Sigmoid colon (tissue), 7 donors: ENCODE results near the gene GRM7. TPM values are rescaled to one million over a fixed set of nuclear protein-coding genes. Genes with fewer than 3 reads are reported as not detected.

ENCODE experiments used
- DNase-seq: peaks from one replicate; pipeline ENCODE4 v3.0.0-alpha.2; 2019
- H3K27ac ChIP-seq, 4 donors: fragments of 200-600 bp; sonication (generic); one replicate each; pipeline ENCODE4 v1.5.1; 2016 to 2019; ENCODE audit warnings: mild to moderate bottlenecking in 1 of 4
- H3K27me3 ChIP-seq, 3 donors: fragments of 200-600 bp; sonication (generic); one replicate each; pipeline ENCODE4 v1.5.1; 2019; ENCODE audit warnings: mild to moderate bottlenecking in 1 of 3
- H3K36me3 ChIP-seq, 4 donors: fragments of 200-600 bp; sonication (generic); one replicate each; pipeline ENCODE4 v1.5.1; 2016 to 2019
- H3K4me1 ChIP-seq, 4 donors: fragments of 200-600 bp; sonication (generic); one replicate each; pipeline ENCODE4 v1.5.1; 2017 to 2019
- H3K4me3 ChIP-seq, 4 donors: fragments of 200-600 bp; sonication (generic); one replicate each; pipeline ENCODE4 v1.5.1; 2017 to 2019; ENCODE audit warnings: mild to moderate bottlenecking in 2 of 4, moderate library complexity in 1 of 4
- H3K9me3 ChIP-seq, 4 donors: fragments of 200-600 bp in 3 of 4; sonication (generic) in 3 of 4; one replicate each; pipeline versions ENCODE4 v1.5.1 to v1.6.1; 2013 to 2019
- CTCF ChIP-seq, 4 experiments: fragments of 450-650 bp in 3 of 4; fragments of 200-600 bp in 1 of 4; IDR thresholded peaks; one replicate each; pipeline ENCODE4 v1.5.1; 2016 to 2019; ENCODE audit warnings: antibody characterized with exemption in 4 of 4, mild to moderate bottlenecking in 3 of 4, moderate library complexity in 2 of 4
- EP300 ChIP-seq, 4 donors: sonication (generic); formaldehyde crosslinking; IDR thresholded peaks; one replicate each; pipeline ENCODE4 v1.6.1; 2017; ENCODE audit warnings: antibody characterized with exemption in 4 of 4
- POLR2A ChIP-seq, 2 donors: fragments of 450-650 bp; IDR thresholded peaks; one replicate each; pipeline ENCODE4 v1.6.1; 2016; ENCODE audit warnings: antibody characterized with exemption in 2 of 2, mild to moderate bottlenecking in 2 of 2, moderate library complexity in 2 of 2
- POLR2AphosphoS5 ChIP-seq, 4 donors: sonication (generic); formaldehyde crosslinking; IDR thresholded peaks; one replicate each; pipeline ENCODE4 v1.6.1; 2017; ENCODE audit warnings: antibody characterized with exemption in 4 of 4
- WGBS, 2 donors: extraction: QIAGEN DNeasy Blood & Tissue Kit; methylation state at CpG; one replicate each; pipeline ENCODE4 v1.1.7; 2013; 5-methylcytosine and 5-hydroxymethylcytosine counted together
- intact Hi-C: fragments of 100-400 bp; cut with DNase I; formaldehyde crosslinking; loops from one replicate; pipeline ENCODE4 v1.15.1; 2023
- polyA plus RNA-seq, 3 donors: library from polyadenylated mRNA; stranded (reverse); fragments of 200-250 nt; gene quantifications; one replicate each; pipeline ENCODE4 v1.2.3, GENCODE V29; 2013
- total RNA-seq, 4 donors: library from RNA; depleted of rRNA; stranded (reverse); fragments of >200 nt; gene quantifications; one replicate each; pipeline ENCODE4 v1.1.0, GENCODE V29; 2016
- donor health status: healthy with polysubstance abuse.
- donor health status: Bipolar disorder and iron deficiency.
- donor health status: healthy.

The GRM7 gene
- total and polyA plus RNA-seq, 7 donors, result 0.09 to 0.71 (median 0.22) TPM; not detected in 3

GRCh38 chr3:7574435-7574834 is 713.5 kb downstream of the GRM7 start:
- no peak overlapping the region for H3K4me3 ChIP-seq
- no peak for DNase-seq
- no peak overlapping the region for H3K27ac ChIP-seq
- no peaks in the 10 kb centered on the region for H3K4me1 ChIP-seq
- TF ChIP-seq POLR2A (IDR thresholded peaks at IDR 0.05), result no peak
- no peak for TF ChIP-seq CTCF (IDR thresholded peaks at IDR 0.05)
- no peak for TF ChIP-seq POLR2AphosphoS5 (IDR thresholded peaks at IDR 0.05)
- TF ChIP-seq EP300 (IDR thresholded peaks at IDR 0.05), result no peak
- 83 to 91% methylated on average over 5 of the region's 5 CpGs for WGBS, 2 donors
- H3K9me3 ChIP-seq, result peaks cover 0 to 2% (median 0%) of the 10 kb centered on the region in 4 donors
- intact Hi-C loops, result no loop called here
- no peaks in the 10 kb centered on the region for H3K27me3 ChIP-seq
- no peaks in the 10 kb centered on the region for H3K36me3 ChIP-seq

GRCh38 chr3:7576071-7576470 is 715.2 kb downstream of the GRM7 start:
- WGBS, 2 donors, result 46 to 57% methylated on average over 1 of the region's 1 CpG
- no peak for TF ChIP-seq POLR2A (IDR thresholded peaks at IDR 0.05)
- intact Hi-C loops, result no loop called here
- H3K27me3 ChIP-seq, result no peaks in the 10 kb centered on the region
- no peak overlapping the region for H3K4me3 ChIP-seq
- DNase-seq, result no peak
- H3K36me3 ChIP-seq, result no peaks in the 10 kb centered on the region
- no peaks in the 10 kb centered on the region for H3K4me1 ChIP-seq
- H3K9me3 ChIP-seq, result no peaks in the 10 kb centered on the region
- no peak overlapping the region for H3K27ac ChIP-seq

- Histone ChIP-seq H3K27me3 (no peaks in the 10 kb centered on the region), H3K4me1 (no peaks in the 10 kb centered on the region), H3K27ac (no peak overlapping the region), H3K4me3 (no peak overlapping the region), H3K9me3 (no peaks in the 10 kb centered on the region), H3K36me3 (no peaks in the 10 kb centered on the region)
- no peak for DNase-seq
- 83 to 86% methylated on average over 3 of the region's 3 CpGs for WGBS, 2 donors
- intact Hi-C loops, result no loop called here
- no peak for TF ChIP-seq POLR2AphosphoS5 (IDR thresholded peaks at IDR 0.05)
- TF ChIP-seq EP300 (IDR thresholded peaks at IDR 0.05), result no peak
- TF ChIP-seq POLR2A (IDR thresholded peaks at IDR 0.05), result no peak
- TF ChIP-seq CTCF (IDR thresholded peaks at IDR 0.05), result no peak
Observed at GRCh38 chr3:7576506-7576905, 715.6 kb downstream of the GRM7 start.

GRCh38 chr3:7577513-7577912 is 716.6 kb downstream of the GRM7 start:
- H3K27me3 ChIP-seq, result no peaks in the 10 kb centered on the region
- no peaks in the 10 kb centered on the region for H3K9me3 ChIP-seq
- TF ChIP-seq POLR2A (IDR thresholded peaks at IDR 0.05), result no peak
- TF ChIP-seq EP300 (IDR thresholded peaks at IDR 0.05), result no peak
- no peak for TF ChIP-seq CTCF (IDR thresholded peaks at IDR 0.05)
- TF ChIP-seq POLR2AphosphoS5 (IDR thresholded peaks at IDR 0.05), result no peak
- no peak overlapping the region for H3K4me3 ChIP-seq
- H3K27ac ChIP-seq, result no peak overlapping the region
- H3K36me3 ChIP-seq, result no peaks in the 10 kb centered on the region
- DNase-seq, result no peak
- intact Hi-C loops, result no loop called here
- H3K4me1 ChIP-seq, result no peaks in the 10 kb centered on the region
- 85% methylated on average over 1 of the region's 1 CpG for WGBS, 2 donors

- no peaks in the 10 kb centered on the region for H3K27me3 ChIP-seq
Observed at GRCh38 chr3:7581831-7582230, 720.9 kb downstream of the GRM7 start.

More at GRCh38 chr3:7581831-7582230, 720.9 kb downstream of the GRM7 start:
- H3K4me1 ChIP-seq, result no peaks in the 10 kb centered on the region
- 73 to 77% methylated on average over 1 of the region's 1 CpG for WGBS, 2 donors
- no peak overlapping the region for H3K4me3 ChIP-seq
- intact Hi-C loops, result no loop called here
- H3K36me3 ChIP-seq, result no peaks in the 10 kb centered on the region
- TF ChIP-seq POLR2A (IDR thresholded peaks at IDR 0.05), result no peak
- TF ChIP-seq EP300 (IDR thresholded peaks at IDR 0.05), result no peak
- TF ChIP-seq POLR2AphosphoS5 (IDR thresholded peaks at IDR 0.05), result no peak
- TF ChIP-seq CTCF (IDR thresholded peaks at IDR 0.05), result no peak
- H3K9me3 ChIP-seq, result no peaks in the 10 kb centered on the region
- H3K27ac ChIP-seq, result no peak overlapping the region
- no peak for DNase-seq
